ENCODE results near the gene NTF4.
"Not testable (repeated sequence)": the region's sequence is repeated elsewhere in the genome, so short reads cannot be mapped to it uniquely, and the experiment has no call there.

GRCh38 chr19:49050376-49051033 is 14.1 kb downstream of the NTF4 start:
- not testable (repeated sequence) for TF ChIP-seq CTCF (IDR thresholded peaks at IDR 0.05; ENCODE audit: low read length); EZH2 (IDR thresholded peaks at IDR 0.05; ENCODE audit: borderline replicate concordance, low read length)
